NT2/D1 (cell line): ENCODE measurements around the gene MYH9.
"Not testable (repeated sequence)": the region's sequence is repeated elsewhere in the genome, so short reads cannot be mapped to it uniquely, and the experiment has no call there.

ENCODE experiments used
- DNase-seq: peaks from one replicate; pipeline ENCODE4 v3.0.0-alpha.2; 2011; ENCODE audit warnings: low read depth, low spot score
- H3K27me3 ChIP-seq: 2 replicates; pipeline ENCODE4 v1.6.0; 2011; ENCODE audit warnings: mild to moderate bottlenecking; ENCODE audit not compliant: insufficient read length, insufficient read depth
- H3K36me3 ChIP-seq: 2 replicates; pipeline ENCODE4 v1.6.1; 2011; ENCODE audit warnings: mild to moderate bottlenecking, low read length, mixed read lengths; ENCODE audit not compliant: insufficient read depth, insufficient read length
- H3K4me1 ChIP-seq: 2 replicates; pipeline ENCODE4 v1.5.1; 2011; ENCODE audit not compliant: insufficient read depth, insufficient read length
- H3K4me3 ChIP-seq: 2 replicates; pipeline ENCODE4 v1.5.1; 2011; ENCODE audit warnings: low read depth; ENCODE audit not compliant: insufficient read length
- H3K9ac ChIP-seq: 2 replicates; pipeline ENCODE4 v1.6.0; 2011; ENCODE audit warnings: low read depth; ENCODE audit not compliant: insufficient read length
- H3K9me3 ChIP-seq: 2 replicates; pipeline ENCODE4 v1.5.1; 2011; ENCODE audit warnings: mild to moderate bottlenecking, low read length; ENCODE audit not compliant: insufficient read depth
- SUZ12 ChIP-seq: IDR thresholded peaks from 2 replicates; pipeline ENCODE4 v1.6.1; 2011; ENCODE audit not compliant: insufficient read length, insufficient read depth; ENCODE audit errors: extremely low read depth
- YY1 ChIP-seq: IDR thresholded peaks from 2 replicates; pipeline ENCODE4 v1.6.1; 2011; ENCODE audit not compliant: insufficient read length, insufficient read depth
- ZNF274 ChIP-seq: IDR thresholded peaks from 2 replicates; pipeline ENCODE4 v1.6.1; 2011; ENCODE audit warnings: mild to moderate bottlenecking, low read depth, low read length

The MYH9 gene

DNA sequence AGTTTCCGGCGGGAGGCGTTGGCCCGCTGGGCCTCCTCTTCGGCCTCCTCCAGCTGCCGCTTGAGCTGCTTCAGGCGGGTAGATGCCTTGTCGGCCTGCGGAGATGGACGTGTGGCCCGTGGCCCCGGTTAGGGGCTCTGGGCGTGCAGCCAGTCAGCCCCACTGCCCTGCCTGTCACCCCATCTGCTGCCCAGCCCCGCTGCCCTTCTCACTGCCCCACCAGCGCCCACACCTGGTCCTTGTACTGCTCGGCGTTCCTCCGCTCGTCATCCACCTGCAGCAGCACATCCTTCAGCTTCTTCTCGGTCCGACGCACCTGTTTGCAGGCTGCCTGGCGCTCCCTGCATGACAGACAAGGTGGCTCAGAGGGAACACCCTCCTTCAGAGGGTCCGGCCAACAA lies 103.6 kb downstream of the MYH9 start:
- Histone ChIP-seq H3K4me1 (peaks cover 4% of the 10 kb centered on the region), H3K9ac (no peak overlapping the region), H3K27me3 (no peaks in the 10 kb centered on the region)

DNA sequence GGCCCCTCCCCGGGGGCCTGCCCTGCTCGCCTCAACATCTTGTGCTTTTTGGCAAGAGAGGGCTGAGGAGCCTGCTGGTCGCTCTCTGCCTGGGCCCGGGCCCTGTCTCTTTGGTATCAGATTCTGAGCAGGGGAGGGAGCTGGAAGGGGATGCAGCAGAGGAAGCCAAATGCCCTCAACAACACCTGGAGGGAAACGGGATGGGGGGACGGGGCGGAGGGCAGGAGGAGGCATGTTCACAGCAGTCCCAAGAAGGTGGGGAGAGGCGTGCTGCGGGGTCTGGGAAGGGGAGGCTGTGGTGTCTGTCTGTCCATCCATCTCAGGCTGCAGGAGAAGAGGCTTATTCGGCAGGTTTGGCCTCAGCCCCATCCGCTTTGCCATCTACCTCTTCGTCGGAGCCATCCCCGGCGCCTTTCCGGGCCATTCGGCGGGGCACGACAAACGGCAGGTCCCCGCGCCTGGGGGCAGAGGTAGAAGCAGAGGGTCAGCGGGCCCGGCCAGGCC lies 105.4 kb downstream of the MYH9 start:
- Histone ChIP-seq H3K9ac (no peak overlapping the region), H3K4me1 (peaks cover 6% of the 10 kb centered on the region), H3K9me3 (no peaks in the 10 kb centered on the region), H3K27me3 (no peaks in the 10 kb centered on the region), H3K4me3 (no peak overlapping the region), H3K36me3 (peaks cover 70% of the 10 kb centered on the region)
- TF ChIP-seq SUZ12 = no peak
- no peak for TF ChIP-seq YY1
- no peak for TF ChIP-seq ZNF274
- no peak for DNase-seq

More for the DNA sequence above, 103.6 kb downstream of the MYH9 start:
- H3K36me3 ChIP-seq = peaks cover 85% of the 10 kb centered on the region
- no peaks in the 10 kb centered on the region for H3K9me3 ChIP-seq
- no peak overlapping the region for H3K4me3 ChIP-seq
- TF ChIP-seq YY1 = no peak
- TF ChIP-seq SUZ12 = no peak
- no peak for TF ChIP-seq ZNF274
- DNase-seq = no peak

DNA sequence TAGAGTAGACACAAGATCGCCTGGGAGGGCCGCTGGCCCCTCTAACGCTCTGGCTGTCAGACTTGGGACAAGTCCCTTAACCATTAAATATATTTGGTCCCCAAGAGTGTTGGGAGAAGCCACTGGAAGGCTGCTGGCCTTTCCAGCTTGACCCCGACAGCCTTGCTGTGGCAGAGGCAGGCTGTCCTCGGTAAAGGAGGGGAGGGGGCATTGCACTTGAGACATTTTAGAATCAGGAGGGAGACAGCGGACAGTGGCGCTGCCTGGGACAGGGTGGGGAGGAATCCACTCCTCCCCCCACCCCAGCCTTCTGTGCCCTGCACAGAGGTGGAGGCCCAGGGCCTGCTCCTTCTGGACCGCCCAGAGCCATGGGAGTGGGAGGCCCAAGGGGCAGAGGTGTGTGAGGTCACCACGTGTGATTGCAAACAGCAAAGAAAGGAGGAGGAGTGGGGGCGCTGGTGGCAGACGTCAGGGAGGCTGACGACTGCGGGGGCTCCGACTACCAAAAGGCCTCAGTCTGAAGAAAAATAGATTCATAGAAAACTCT lies 105.9 kb downstream of the MYH9 start:
- DNase-seq = no peak
- H3K36me3 ChIP-seq = peaks cover 66% of the 10 kb centered on the region
- TF ChIP-seq ZNF274 (no peak), SUZ12 (no peak), YY1 (no peak)
- no peak overlapping the region for H3K4me3 ChIP-seq
- no peak overlapping the region for H3K9ac ChIP-seq
- no peaks in the 10 kb centered on the region for H3K9me3 ChIP-seq
- H3K4me1 ChIP-seq = peaks cover 5% of the 10 kb centered on the region
- no peaks in the 10 kb centered on the region for H3K27me3 ChIP-seq

DNA sequence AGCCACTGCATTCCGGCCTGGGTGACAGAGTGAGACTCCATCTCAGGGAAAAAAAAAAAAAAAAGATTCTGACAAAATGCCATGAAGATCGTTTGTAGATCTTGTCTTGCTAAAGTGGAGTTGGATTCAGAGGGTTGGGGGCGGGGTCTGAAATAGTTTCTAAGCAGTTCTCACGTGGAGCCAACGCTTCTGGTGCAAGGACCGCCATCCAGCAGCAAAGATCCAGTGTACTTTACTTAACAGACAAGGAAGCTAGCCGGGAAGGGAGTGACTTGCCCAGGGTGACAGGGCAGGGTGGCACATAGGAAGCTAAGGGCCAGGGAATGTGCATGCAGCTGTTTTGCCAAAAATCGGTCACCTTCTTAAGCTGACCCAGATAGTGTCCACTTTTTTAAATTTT lies 107.4 kb downstream of the MYH9 start:
- no peaks in the 10 kb centered on the region for H3K27me3 ChIP-seq
- H3K4me1 ChIP-seq = peaks cover 2% of the 10 kb centered on the region
- H3K9me3 ChIP-seq = no peaks in the 10 kb centered on the region
- no peak for TF ChIP-seq YY1
- TF ChIP-seq ZNF274 = no peak
- no peak for TF ChIP-seq SUZ12
- H3K4me3 ChIP-seq = no peak overlapping the region
- no peak for DNase-seq
- no peak overlapping the region for H3K9ac ChIP-seq
- H3K36me3 ChIP-seq = peaks cover 52% of the 10 kb centered on the region

DNA sequence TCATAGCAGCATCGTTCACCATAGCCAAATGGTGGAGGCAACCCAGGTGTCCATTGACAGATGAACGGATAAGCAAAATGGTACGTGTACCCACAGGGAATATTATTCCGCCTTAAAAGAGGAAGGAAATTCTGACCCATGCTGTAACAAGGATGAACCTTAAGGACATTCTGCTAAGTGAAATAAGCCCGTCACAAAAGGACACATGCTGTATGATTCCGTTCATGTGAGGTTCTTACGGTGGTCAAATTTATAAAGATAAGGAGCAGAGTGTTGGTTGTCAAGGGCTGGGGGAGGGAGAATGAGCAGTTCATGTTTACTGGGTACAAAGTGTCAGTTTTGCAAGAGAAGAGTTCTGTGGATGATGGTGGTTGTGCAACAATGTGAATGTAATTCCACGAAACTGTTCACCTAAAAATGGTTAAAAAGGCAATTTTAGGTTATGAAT lies 108.5 kb downstream of the MYH9 start:
- Histone ChIP-seq H3K4me1 (peaks cover 2% of the 10 kb centered on the region), H3K27me3 (no peaks in the 10 kb centered on the region)
- no peak for TF ChIP-seq YY1
- TF ChIP-seq SUZ12 = no peak
- TF ChIP-seq ZNF274 = no peak

DNA sequence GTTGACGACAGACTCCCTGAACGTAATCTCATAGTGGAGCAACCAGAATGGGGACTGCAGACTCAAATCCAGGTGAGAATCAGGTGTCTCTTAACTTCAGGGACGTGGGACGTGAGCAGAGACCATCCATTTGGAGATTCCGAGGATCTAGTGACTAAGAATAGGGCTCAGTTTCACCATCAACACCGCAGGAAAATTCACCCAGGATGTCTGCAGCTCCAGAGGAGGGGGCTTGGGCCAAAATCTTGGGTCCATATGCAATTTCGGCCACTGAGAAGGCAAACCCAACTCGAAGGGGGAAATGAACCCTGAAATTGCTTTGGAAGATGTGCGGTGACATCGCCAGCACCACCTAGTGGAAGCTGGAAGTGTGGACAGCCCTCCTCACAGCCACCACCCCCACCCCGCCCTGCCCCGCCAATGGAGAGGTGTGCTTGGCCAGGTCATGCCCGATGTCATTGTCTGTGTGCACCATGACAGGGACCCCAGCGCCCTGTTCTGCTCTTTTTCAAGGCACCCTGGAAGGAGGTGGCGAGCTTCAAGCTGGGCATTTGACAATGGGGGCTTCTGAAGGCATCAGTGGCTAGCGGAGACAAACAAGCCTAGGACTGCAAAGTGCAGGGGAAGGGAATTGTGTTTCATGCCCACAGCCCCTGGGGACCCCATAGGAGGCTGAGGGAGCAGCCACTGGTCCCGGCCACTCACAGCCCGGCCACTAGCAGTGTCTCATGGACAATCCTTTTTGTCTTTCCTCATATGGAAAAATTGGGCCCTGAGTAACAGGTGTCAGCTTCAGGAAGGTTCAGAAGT lies 110.1 kb downstream of the MYH9 start:
- Histone ChIP-seq H3K4me1 (peaks cover 2% of the 10 kb centered on the region), H3K4me3 (no peak overlapping the region), H3K36me3 (peaks cover 28% of the 10 kb centered on the region), H3K27me3 (no peaks in the 10 kb centered on the region), H3K9me3 (no peaks in the 10 kb centered on the region), H3K9ac (no peak overlapping the region)
- peak; percentile 35 for DNase-seq
- TF ChIP-seq SUZ12 (no peak), YY1 (no peak), ZNF274 (no peak)

More for the DNA sequence above, 108.5 kb downstream of the MYH9 start:
- DNase-seq = no peak
- H3K4me3 ChIP-seq = no peak overlapping the region
- no peak overlapping the region for H3K9ac ChIP-seq
- peaks cover 40% of the 10 kb centered on the region for H3K36me3 ChIP-seq
- no peaks in the 10 kb centered on the region for H3K9me3 ChIP-seq

DNA sequence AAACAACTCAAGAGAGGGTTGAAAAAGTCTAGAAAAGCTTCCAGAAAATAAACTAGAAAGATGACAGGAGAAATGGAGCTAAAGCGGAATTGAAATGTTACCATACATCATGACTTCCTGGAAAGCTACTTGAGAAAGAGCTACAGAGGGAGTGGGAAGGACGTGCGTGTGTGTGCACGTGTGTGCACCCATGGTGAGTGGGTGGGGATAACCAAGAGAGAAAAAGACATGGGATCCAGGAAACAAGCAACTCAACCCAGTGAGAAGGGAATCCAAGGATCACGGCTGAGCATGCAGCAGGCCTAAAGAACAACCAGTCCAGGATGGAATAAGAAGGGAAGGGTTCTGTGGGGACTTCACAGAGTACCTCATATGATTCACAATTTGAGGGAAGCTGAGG lies 113.2 kb downstream of the MYH9 start:
- no peaks in the 10 kb centered on the region for H3K27me3 ChIP-seq
- H3K9me3 ChIP-seq = no peaks in the 10 kb centered on the region
- H3K36me3 ChIP-seq = peaks cover 6% of the 10 kb centered on the region
- no peak overlapping the region for H3K9ac ChIP-seq
- TF ChIP-seq ZNF274 (no peak), YY1 (no peak), SUZ12 (no peak)
- H3K4me3 ChIP-seq = no peak overlapping the region
- DNase-seq = no peak
- H3K4me1 ChIP-seq = peaks cover 2% of the 10 kb centered on the region

DNA sequence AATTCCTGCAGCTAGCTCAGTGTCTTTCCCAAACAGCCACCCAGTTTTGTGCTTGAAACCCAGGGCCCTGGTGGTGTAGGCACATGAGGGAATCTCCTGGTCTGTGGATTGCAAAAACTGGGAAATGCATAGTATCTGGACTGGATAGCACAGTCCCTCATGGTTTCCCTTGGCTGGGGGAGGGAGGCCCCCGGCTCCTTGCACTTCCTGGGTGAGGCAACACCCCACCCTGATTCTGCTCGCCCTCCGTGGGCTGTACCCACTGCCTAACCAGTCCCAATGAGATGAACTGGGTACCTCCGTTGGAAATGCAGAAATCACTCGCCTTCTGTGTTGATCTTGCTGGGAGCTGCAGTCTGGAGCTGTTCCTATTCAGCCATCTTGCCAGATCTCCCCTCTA lies 115.8 kb downstream of the MYH9 start:
- H3K4me1 ChIP-seq, H3K4me3 ChIP-seq: not testable (repeated sequence)

DNA sequence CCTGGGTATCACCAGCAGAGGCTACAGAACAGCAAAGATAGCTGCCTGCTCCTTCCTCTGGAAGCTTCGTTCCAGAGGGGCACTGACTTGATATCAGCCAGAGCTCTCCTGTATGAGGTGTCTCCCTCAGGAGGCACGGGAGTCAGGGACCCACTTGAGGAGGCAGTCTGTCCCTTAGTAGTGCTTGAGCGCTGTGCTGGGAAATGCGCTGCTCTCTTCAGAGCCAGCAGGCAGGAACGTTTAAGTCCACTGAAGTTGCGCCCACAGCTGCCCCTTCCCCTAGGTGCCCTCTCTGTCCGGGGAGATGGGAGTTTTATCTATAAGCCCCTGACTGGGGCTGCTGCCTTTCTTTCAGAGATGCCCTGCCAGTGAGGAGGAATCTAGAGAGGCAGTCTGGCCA lies 116.5 kb downstream of the MYH9 start:
- H3K9me3 ChIP-seq, H3K27me3 ChIP-seq, H3K4me3 ChIP-seq, H3K36me3 ChIP-seq, H3K4me1 ChIP-seq, DNase-seq, H3K9ac ChIP-seq: not testable (repeated sequence)

More for the DNA sequence above, 115.8 kb downstream of the MYH9 start:
- not testable (repeated sequence) for H3K36me3 ChIP-seq, H3K27me3 ChIP-seq, DNase-seq, H3K9me3 ChIP-seq, H3K9ac ChIP-seq
